Astrocyte (in vitro differentiated cells and primary cell): ENCODE results near the gene TM7SF2. TPM values are rescaled to one million over a fixed set of nuclear protein-coding genes. Genes with fewer than 3 reads are reported as not detected.

ENCODE experiments used
- DNase-seq: peaks from one replicate; pipeline ENCODE4 v3.0.0-alpha.2; 2010; ENCODE audit warnings: low read depth
- FAIRE-seq: peaks from 2 replicates; lab custom pipeline; 2011; peaks lifted over from hg19 to GRCh38; lab: Jason Lieb, UNC
- H2AFZ ChIP-seq: 2 replicates; pipeline ENCODE4 v1.6.0; 2012; ENCODE audit warnings: low read depth, low read length, inconsistent platforms
- H3K27ac ChIP-seq: 2 replicates; pipeline ENCODE4 v1.5.1; 2011; ENCODE audit warnings: low read depth, low read length, inconsistent platforms
- H3K27me3 ChIP-seq: 2 replicates; pipeline ENCODE4 v1.6.0; 2011; ENCODE audit warnings: low read length, inconsistent platforms; ENCODE audit not compliant: insufficient read depth
- H3K36me3 ChIP-seq: 2 replicates; pipeline ENCODE4 v1.5.1; 2011; ENCODE audit warnings: low read length, inconsistent platforms; ENCODE audit not compliant: insufficient read depth
- H3K4me1 ChIP-seq: 2 replicates; pipeline ENCODE4 v1.5.1; 2011; ENCODE audit warnings: low read length, inconsistent platforms; ENCODE audit not compliant: insufficient read depth
- H3K4me2 ChIP-seq: 2 replicates; pipeline ENCODE4 v1.6.0; 2012; ENCODE audit warnings: low read length, inconsistent platforms
- H3K4me3 ChIP-seq: 2 replicates; pipeline ENCODE4 v1.5.1; 2011; ENCODE audit warnings: low read depth, mild to moderate bottlenecking, low read length, inconsistent platforms; ENCODE audit not compliant: insufficient read depth
- H3K79me2 ChIP-seq: 2 replicates; pipeline ENCODE4 v1.6.0; 2012; ENCODE audit warnings: mild to moderate bottlenecking, low read length, inconsistent platforms; ENCODE audit not compliant: insufficient read depth
- H3K9ac ChIP-seq: 2 replicates; pipeline ENCODE4 v1.6.0; 2012; ENCODE audit warnings: mild to moderate bottlenecking, low read length, inconsistent platforms
- H3K9me3 ChIP-seq: 2 replicates; pipeline ENCODE4 v1.5.1; 2012; ENCODE audit warnings: low read depth, mild to moderate bottlenecking, low read length, inconsistent platforms; ENCODE audit not compliant: insufficient read depth
- H4K20me1 ChIP-seq: 2 replicates; pipeline ENCODE4 v1.6.0; 2012; ENCODE audit warnings: low read length, inconsistent platforms; ENCODE audit not compliant: insufficient read depth
- H3K27ac Mint-ChIP-seq: one replicate; pipeline ENCODE4 v1.8.0; 2021; ENCODE audit warnings: mild to moderate bottlenecking, mixed read lengths; ENCODE audit not compliant: unreplicated experiment
- H3K27me3 Mint-ChIP-seq: one replicate; pipeline ENCODE4 v1.8.0; 2021; ENCODE audit warnings: low read depth, mixed read lengths; ENCODE audit not compliant: unreplicated experiment
- H3K36me3 Mint-ChIP-seq: one replicate; pipeline ENCODE4 v1.8.0; 2021; ENCODE audit warnings: low read depth, mixed read lengths; ENCODE audit not compliant: unreplicated experiment
- H3K4me1 Mint-ChIP-seq: one replicate; pipeline ENCODE4 v1.8.0; 2021; ENCODE audit warnings: low read depth, mixed read lengths; ENCODE audit not compliant: unreplicated experiment
- H3K4me3 Mint-ChIP-seq: one replicate; pipeline ENCODE4 v1.8.0; 2021; ENCODE audit warnings: mild to moderate bottlenecking, moderate library complexity, mixed read lengths; ENCODE audit not compliant: unreplicated experiment
- H3K9me3 Mint-ChIP-seq: one replicate; pipeline ENCODE4 v1.8.0; 2021; ENCODE audit warnings: mild to moderate bottlenecking, mixed read lengths; ENCODE audit not compliant: unreplicated experiment
- CTCF ChIP-seq: IDR thresholded peaks from 2 replicates; pipeline ENCODE4 v1.5.1; 2011; ENCODE audit warnings: low read depth, mild to moderate bottlenecking, inconsistent platforms, low read length, moderate library complexity; ENCODE audit not compliant: insufficient read depth
- EZH2 ChIP-seq: IDR thresholded peaks from 2 replicates; pipeline ENCODE4 v1.6.1; 2012; ENCODE audit warnings: mild to moderate bottlenecking, low read length, inconsistent platforms; ENCODE audit not compliant: insufficient read depth
- total RNA-seq: library from RNA; stranded (reverse); gene quantifications from 2 replicates; pipeline ENCODE4 v1.2.1, GENCODE V29; 2021

The TM7SF2 gene
- total RNA-seq, 1 donor from 2014 or later = 23.9 TPM

- Mint-ChIP-seq H3K27me3 (no peaks in the 10 kb centered on the region), H3K4me1 (peaks cover 4% of the 10 kb centered on the region), H3K27ac (peak overlapping the region; percentile 53), H3K36me3 (peaks cover 7% of the 10 kb centered on the region), H3K9me3 (no peaks in the 10 kb centered on the region), H3K4me3 (peak overlapping the region; percentile 70)
- Histone ChIP-seq H3K4me1 (peaks cover 25% of the 10 kb centered on the region), H3K79me2 (peaks cover 18% of the 10 kb centered on the region), H3K9ac (no peak overlapping the region), H3K27ac (no peak overlapping the region), H3K9me3 (no peaks in the 10 kb centered on the region), H4K20me1 (peaks cover 28% of the 10 kb centered on the region), H3K36me3 (no peaks in the 10 kb centered on the region), H3K27me3 (no peaks in the 10 kb centered on the region), H2AFZ (no peak overlapping the region), H3K4me2 (peak overlapping the region; percentile 96), H3K4me3 (no peak overlapping the region)
- DNase-seq (no peak), FAIRE-seq (no peak)
- TF ChIP-seq EZH2 (no peak), CTCF (no peak)
These were observed 421 bp upstream of the TM7SF2 start for GRCh38 chr11:65111159-65111743.

DNA sequence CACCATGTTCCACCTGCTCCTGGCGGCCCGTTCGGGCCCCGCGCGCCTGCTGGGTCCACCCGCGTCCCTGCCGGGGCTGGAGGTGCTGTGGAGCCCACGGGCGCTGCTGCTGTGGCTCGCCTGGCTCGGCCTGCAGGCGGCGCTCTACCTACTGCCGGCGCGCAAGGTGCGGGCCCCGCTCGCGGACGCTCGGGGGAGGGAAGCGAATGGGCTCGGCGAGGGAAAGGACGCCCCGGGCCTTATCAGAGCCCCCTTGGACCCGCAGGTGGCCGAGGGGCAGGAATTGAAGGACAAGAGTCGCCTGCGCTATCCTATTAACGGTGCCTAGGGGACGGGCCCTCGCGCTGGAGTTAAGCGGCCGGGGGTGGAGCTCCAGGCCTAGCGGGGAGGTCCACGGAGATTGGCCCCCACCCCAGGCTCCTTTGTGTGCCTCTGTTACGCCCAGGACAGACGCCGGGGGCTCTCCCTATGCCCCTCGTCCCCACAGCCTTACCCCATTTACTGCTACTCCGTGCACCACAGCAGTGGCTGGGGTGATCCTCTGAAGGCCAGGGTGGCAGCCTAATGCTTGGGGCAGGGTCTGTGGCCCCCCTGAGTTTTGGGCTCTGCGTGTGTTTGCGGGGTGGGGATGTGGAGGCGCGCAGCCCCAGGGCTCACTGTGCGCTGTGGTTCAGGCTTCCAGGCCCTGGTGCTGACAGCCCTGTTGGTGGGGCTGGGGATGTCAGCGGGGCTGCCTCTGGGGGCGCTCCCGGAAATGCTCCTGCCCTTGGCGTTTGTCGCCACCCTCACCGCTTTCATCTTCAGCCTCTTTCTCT, 1.1 kb downstream of the TM7SF2 start:
- peak overlapping the region; percentile 96 for H3K4me2 ChIP-seq
- no peaks in the 10 kb centered on the region for H3K9me3 Mint-ChIP-seq
- no peaks in the 10 kb centered on the region for H3K27me3 Mint-ChIP-seq
- H3K27me3 ChIP-seq = no peaks in the 10 kb centered on the region
- peaks cover 7% of the 10 kb centered on the region for H3K36me3 Mint-ChIP-seq
- H3K4me1 ChIP-seq = peaks cover 34% of the 10 kb centered on the region
- peak overlapping the region; percentile 53 for H3K4me3 ChIP-seq
- peaks cover 21% of the 10 kb centered on the region for H4K20me1 ChIP-seq
- peaks cover 4% of the 10 kb centered on the region for H3K4me1 Mint-ChIP-seq
- no peak overlapping the region for H2AFZ ChIP-seq
- H3K36me3 ChIP-seq = no peaks in the 10 kb centered on the region
- peak overlapping the region; percentile 74 for H3K9ac ChIP-seq
- peaks cover 23% of the 10 kb centered on the region for H3K79me2 ChIP-seq
- no peak for TF ChIP-seq EZH2
- TF ChIP-seq CTCF = peak; percentile 19
- FAIRE-seq = no peak
- no peak for DNase-seq
- peak overlapping the region; percentile 82 for H3K4me3 Mint-ChIP-seq
- peak overlapping the region; percentile 67 for H3K27ac Mint-ChIP-seq
- H3K9me3 ChIP-seq = no peaks in the 10 kb centered on the region
- H3K27ac ChIP-seq = no peak overlapping the region
